H4 (cell line): ENCODE data around the gene ZNF230. TPM values are rescaled to one million over a fixed set of nuclear protein-coding genes. Genes with fewer than 3 reads are reported as not detected.

Source experiments
- DNase-seq: peaks from one replicate; pipeline ENCODE4 v3.0.0-alpha.2; 2015; ENCODE audit warnings: low spot score
- total RNA-seq: library from RNA; depleted of rRNA; stranded (reverse); fragments of >200 nt; shearing (Covaris generic); gene quantifications from 2 replicates; pipeline ENCODE4 v1.2.3, GENCODE V29; 2014; rRNA removed

Gene ZNF230
- 2.0 and 7.8 TPM in 2 replicates for total RNA-seq

DNA sequence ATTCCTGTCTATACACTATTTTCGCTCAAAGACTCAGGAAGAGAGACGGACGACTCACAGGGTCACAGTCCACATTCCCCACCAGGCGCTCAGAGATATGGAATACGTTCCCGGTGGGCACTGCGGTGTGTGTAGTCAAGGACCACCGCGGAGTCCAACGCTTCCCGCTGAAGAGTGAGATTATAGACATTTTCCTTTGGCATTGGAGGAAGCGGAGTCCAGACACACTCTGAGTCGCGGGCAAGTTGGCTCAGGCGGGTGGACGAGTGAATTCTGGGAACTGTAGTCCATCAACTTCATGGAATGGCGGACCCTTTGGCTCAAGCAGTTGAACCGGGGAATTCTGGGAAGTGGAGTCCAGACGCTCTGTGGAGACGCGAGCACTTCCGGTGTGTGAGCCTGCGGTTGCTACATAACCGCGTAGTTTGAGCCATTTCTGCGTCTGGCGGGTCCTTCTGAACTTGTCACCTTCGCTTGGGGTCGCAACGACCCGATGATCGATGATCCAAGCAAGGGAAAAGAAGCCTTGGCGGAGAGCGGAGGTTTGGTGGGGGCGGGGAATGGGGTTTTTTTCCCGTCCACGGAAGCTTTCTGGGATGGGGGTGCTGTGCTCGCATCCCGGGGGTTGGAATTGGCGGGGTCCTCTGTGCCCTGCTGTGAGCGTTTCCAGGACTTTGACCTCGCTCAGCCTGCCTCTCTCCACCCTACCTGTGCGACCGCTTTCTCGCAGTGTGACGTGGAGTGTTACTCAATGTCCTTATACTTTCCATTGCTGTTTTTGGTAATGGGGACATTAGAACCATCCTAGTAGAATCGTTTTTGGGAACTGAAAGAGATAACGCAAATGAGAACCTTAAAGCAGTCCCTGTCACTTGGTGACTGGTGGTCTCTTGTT, at the start of gene ZNF230:
TSS of gene ZNF230 (plus strand) at position 392 of the 895 bp plus-strand sequence. CDS start 4,122 bp downstream, outside the sequence.
- DNase-seq: peak; percentile 88

DNA sequence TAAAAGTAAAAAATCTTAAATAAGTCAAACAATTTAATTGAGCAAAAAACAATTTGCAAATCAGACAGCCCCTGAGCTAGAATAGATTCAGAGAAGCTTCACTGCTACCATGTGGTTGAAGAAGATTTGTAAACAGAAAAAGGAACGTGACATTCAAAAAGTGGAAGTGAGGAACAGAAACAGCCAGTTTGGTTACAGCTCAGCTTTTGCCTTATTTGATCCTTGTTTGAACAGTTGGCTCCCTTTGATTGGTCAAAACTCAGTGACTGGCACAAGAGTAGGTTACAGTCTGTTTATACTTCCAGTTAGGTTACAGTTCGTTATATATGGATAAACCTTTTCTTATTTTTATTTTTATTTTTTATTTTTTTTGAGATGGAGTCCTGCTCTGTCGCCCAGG, 45.9 kb upstream of the ZNF230 start:
- DNase-seq: no peak

DNA sequence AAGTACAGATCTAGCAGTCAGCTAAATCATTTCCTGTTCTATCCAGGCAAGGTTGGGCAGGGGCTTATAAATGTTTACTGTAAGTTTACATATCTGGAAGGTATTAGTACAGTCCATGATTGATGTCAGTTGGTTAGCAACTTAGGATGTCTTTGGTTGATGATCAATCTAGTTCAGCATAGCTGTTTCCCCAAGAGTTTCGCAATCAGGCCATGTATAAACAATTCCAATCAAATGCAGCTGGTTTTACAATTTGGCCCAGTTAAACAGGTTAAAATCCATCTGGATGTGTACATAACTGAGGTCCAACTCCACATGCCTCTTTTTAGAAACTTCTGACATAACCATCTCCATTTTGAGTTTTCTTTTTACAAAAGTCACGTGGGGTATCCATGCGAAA, 44.9 kb upstream of the ZNF230 start:
- DNase-seq: no peak

DNA sequence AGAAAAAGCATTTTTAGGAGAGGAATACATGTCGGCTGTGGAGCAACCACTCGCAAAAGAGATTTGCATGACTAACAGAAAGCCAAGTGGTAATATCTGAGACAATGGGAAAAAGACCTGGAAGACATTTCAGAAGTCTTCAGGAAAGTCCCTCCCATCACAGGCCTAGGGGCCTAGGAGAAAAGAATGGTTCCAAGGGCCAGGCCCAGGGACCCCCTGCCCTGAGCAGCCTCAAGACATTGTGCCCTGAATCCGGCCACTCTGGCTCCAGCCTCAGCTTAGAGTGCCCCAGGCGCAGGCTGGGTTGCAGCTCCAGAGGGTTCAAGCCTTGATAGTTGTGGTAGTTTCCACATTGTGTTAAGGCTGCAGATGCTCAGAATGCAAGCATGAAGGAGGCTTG, 42.3 kb upstream of the ZNF230 start:
- no peak for DNase-seq

DNA sequence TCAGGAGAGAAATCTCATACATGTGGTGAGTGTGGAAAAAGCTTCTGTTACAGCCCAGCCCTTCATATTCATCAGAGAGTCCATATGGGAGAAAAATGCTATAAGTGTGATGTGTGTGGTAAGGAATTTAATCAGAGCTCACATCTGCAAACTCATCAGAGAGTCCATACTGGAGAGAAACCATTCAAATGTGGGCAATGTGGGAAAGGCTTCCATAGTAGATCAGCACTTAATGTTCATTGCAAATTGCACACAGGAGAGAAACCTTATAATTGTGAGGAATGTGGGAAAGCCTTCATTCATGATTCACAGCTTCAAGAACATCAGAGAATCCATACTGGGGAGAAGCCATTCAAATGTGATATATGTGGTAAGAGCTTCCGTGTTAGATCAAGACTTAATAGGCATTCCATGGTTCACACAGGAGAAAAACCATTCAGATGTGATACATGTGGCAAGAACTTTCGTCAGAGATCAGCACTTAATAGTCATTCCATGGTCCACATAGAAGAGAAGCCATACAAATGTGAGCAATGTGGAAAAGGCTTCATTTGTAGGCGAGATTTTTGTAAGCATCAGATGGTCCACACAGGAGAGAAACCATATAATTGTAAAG, 36.6 kb upstream of the ZNF230 start:
- no peak for DNase-seq

DNA sequence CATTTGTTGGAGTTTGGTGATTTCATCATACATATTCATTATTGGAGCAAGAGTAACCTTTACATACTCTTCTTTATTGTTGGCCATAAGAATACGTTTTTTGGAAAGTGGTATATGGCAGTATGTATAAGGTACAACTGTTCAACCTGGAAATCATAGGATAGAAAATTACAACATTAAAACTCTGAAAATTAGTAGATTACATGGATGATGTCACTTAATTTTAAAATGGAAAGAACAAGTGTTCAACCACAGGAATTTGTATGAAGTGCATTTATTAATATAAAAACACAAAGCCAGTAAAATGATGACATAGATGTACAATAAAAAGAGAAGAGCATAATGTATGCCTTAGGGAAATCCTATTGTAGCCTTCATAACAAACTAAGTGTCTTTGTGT, 26.0 kb upstream of the ZNF230 start:
- DNase-seq: no peak

DNA sequence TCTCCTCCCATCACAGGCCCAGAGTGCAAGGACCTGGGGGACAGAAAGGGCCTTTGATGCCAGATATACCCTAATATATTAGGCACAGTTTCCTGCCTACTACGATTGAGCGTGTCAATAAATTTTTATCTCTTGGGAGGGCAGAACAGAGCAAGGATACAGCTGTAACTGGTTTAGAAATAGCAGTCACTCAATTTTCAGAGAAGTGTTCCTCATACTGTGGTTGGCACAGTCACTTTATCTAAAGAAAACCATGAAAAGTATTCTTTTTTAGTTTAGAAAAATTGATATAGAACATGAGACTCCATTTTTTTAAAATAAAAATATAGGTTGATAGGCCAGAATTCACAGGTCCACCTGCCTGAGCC, 19.2 kb upstream of the ZNF230 start:
- DNase-seq: no peak

DNA sequence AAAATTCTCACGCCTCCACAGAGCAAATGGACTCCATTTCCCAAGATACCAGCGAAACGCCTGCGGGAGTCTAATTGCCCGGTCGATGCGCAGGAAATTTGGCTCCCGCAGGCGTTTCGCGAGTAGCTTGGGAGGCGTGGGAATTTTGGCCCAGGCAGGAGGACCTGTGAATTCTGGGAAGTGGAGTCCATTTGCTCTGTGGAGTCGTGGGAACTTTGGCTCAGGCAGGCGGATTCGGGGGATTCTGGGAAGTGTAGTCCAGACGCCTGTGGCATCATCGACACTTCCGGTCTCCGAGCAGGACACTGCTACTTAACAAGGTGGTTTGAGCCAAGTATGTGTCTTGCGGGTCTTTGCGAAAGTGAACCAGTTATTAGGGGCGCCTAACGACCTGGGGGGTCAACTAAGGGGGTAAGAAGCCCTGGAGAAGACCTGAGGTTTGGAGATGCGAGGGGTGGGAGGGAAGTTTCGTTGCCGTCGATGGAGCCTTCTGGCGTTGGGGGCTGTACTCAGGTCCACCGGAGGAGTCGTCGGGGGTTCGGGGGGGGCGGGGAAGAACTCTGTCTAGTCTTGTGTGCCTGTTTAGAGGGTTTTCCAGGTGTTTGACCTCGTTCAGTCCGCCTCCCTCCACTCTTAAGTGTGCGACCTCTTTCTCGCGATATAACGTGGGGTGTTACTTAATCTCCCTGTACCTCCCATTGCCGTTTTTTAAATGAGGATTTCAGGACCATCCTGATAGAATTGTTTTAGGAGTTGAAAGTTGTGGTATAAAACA, 18.7 kb upstream of the ZNF230 start, which contains the start of gene ZNF155:
TSS of gene ZNF155 (plus strand) at position 277 of the 775 bp plus-strand sequence. CDS start 4,356 bp downstream, outside the sequence.
- peak; percentile 91 for DNase-seq

DNA sequence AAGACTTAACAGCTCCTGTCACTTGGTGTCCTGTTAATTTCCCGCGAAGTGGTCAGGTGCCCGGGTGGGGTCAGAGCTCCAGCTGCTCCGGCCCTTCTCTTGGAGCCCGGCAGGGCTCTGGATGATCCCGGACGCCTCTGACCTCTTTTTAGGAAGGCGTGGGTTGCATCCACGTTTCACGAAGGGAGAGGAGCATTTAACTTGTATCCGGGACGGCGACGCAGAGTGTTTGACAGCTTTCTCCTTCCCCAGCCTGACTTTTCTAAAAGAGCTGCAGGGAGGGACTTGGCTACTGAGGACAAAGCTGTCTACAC, 18.1 kb upstream of the ZNF230 start:
- DNase-seq: no peak

DNA sequence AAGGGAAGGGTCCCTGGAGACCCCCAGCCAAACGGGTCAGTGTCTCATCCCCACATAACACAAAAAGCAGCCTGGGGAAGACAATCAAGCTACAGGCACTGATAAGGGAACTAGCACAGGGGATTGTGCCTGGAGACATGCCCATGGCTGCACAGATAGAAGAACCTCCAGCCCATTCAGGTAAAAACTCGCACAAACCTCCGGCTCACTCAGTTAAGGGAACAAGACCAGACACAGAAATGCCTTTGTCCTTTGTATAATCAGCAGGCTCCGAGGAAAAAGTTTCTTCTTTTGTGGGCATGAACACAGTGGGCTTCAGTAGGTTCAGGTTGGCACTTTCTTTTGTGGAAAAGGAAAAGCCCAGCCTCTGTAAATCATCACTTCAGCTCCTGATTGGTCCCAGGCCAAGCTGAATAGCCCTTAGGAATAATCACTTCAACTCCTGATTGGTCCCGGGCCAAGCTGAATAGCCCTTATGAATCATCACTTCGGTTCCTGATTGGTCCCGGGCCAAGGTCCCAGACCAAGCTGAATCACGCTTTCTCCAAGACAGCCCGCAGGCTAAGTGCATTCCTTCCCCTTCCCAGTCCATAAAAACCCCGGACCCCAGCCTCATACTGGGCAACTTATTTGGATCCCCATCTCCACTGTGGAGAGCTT, 5.0 kb upstream of the ZNF230 start:
- DNase-seq: no peak

DNA sequence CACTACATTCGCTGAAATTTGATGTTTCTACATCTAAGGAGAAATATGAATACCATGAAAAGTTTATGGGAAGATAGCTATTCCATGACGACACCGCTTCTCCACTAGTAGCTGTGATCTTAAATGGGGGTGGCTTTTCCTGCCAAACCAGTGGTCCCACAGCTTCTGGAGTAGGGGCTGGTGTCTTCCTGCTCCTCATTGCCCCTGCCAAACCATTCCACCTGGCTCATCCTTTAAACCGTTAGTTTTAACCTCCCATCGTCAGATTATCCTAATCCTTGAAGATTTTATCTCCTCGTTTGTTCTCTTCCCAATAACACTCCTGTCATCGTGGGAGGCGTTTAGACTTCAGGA, 568 bp upstream of the ZNF230 start:
- DNase-seq: no peak

DNA sequence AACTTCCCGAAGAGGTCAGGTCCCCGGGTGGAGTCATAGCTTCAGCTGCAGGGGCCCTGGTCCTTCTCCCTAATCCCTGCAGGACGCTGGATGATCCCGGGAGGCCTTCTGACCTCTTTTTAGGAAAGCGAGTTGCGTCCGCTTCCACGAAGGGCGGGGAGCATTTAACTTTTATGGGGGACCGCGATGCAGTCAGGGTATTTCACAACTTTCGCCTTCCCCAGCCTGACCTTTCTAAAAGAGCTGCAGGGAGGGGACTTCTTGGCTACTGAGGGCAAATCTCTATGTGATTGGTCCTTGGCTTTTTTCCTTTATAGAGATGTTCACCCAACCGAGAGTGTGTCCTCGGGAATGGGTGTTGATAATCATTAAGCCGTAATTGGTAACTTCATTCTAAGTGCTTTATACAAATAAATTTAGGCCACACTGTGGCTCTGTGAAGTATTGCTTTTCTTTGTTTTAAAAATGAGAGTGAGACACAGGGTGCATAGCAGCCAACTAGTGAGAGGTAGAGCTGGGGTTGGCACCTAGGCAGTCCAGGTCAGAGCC, 778 bp downstream of the ZNF230 start:
- DNase-seq: no peak

DNA sequence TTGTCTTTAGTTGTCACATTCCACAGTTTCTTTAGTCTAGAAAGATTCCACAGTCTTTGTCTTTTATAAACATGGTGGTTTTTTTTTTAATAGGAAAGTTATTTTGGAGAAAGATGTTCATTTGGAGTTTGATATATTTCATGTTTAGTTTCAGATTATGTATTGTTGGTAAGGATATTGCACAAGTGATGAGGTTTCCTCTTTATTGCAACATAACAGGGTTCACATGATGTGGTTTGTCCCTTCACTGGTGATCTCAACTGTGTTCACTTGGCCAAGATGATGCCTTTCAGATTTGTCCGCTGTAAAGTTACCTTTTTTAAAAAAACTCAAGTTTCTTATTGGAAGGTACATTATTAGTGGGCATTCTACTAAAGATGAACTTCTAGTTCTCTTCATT, 3.2 kb downstream of the ZNF230 start:
- no peak for DNase-seq

DNA sequence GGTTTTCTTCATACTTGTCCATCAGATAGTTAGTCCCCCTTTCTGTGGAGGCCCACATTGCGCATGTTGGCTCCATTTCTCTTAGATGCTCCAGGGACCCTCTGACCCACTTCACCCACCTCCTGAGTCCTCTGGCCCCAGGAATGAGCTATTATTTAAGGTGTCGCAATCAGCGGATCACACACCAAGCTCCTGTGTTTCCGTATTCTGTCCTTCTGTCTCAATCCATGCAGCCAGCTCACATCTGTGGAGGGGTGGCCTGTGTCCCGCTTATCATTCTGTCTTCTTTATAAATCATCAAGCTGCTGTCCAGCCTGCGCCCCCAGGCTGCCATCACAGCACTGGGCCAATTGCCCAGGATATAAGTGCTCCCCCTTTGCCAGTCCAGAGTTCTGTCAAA, 4.7 kb downstream of the ZNF230 start:
- DNase-seq: no peak

DNA sequence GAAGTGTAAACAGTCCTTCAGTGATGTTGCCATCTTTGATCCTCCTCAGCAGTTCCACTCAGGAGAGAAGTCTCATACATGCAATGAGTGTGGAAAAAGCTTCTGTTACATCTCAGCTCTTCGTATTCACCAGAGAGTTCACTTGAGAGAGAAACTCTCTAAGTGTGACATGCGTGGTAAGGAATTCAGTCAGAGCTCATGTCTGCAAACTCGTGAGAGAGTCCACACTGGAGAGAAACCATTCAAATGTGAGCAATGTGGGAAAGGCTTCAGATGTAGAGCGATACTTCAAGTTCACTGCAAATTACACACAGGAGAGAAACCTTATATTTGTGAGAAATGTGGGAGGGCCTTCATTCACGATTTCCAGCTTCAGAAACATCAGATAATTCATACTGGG, 7.7 kb downstream of the ZNF230 start:
- DNase-seq: no peak

DNA sequence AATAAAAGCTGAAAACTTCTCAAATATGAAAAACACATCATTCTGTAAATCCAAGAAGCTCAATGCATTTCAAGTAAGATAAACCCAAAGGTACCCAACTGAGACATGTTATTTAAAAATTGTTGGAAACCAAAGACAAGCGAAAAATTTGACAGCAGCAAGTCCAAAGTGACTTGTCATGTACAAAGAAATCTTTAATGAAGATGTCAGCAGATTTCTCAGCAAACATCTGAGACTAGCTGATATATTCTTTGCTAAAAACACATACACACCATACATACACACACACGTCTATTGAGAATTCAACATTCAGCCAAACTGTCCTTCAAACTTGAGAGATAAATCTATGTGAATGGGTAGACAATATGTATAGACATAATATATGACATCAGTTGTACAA, 16.7 kb downstream of the ZNF230 start:
- no peak for DNase-seq

DNA sequence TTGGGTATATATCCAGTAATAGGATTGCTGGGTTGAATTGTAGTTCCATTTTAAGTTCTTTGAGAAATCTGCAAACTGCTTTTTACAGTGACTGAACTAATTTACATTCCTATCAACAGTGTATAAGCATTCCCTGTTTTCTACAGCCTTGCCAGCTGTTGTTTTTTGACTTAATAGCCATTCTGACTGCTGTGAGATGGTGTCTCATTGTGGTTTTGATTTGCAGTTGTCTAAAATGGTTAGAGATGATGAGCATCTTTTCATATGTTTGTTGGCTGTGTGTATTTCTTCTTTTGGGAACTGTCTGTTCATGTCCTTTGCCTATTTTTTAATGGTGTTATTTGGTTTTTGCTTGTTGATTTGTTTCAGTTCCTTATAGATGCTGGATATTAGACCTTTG, 18.5 kb downstream of the ZNF230 start:
- no peak for DNase-seq

DNA sequence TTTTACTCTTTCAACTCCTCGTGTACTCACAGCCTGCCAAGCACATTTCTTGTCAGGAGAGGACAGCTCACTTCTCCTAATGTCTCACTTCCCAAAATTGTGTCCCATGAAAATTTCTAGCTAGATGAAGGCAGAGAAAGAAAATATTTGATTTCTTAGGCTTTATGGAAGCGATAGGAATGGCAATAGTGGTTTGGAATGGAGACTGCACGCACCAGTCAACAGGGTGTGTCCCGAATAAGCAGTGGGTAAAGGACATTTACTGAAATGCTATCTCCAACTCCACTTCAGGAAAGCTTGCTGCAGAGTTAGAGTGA, 22.1 kb downstream of the ZNF230 start:
- DNase-seq: no peak

DNA sequence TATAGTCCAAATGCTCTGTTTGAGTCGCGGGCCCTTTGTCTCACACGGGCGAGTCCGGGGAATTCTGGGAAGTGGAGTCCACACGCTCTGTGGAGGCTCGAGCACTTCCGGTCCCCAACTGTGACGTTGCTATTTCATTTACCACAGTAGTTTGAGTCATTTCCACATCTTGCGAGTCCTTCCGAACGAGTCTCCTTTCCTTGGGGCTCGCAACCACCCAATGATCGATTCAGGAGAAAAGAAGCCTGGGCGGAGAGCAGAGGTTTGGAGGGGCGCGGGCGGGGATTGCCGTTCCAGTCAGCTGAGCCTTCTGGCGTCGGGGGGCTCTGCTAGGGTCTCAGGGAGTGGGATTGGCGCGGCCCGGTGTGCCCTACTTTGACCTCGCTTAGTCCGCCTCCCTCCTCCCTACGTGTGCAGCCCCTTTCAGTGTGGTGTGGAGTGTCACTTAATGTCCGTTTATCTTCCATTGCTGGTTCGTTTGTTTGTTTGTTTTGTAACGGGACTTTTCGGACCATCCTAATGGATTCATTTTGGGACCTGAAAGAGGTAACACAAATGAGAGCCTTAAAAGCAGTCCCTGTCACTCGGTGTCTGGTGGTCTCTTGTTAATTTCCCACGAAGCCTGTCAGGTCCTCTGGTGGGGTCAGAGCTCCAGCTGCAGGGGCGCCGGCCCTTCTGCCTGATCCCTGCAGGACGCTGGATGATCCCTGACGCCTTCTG, 22.6 kb downstream of the ZNF230 start, which contains the start of gene ZNF222:
TSS of gene ZNF222 (plus strand) at position 163 of the 720 bp plus-strand sequence. CDS start at position 221, 58 bp downstream.
- peak; percentile 73 for DNase-seq

DNA sequence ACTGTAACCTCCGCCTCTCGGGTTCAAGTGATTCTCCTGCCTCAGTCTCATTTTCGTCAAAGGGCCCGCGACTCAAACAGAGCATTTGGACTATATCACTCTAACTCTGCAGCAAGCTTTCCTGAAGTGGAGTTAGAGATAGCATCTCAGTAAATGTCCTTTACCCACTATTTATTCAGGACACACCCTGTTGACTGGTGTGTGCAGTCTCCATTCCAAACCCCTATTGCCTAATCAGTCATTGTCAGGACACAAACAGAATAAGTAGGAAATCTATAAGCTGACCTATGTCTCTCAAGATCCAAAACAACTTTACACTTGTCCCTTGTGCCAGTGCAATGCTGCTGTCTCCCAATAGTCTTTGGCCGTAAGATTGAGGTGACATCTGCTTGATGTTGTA, 23.9 kb downstream of the ZNF230 start:
- DNase-seq: no peak

DNA sequence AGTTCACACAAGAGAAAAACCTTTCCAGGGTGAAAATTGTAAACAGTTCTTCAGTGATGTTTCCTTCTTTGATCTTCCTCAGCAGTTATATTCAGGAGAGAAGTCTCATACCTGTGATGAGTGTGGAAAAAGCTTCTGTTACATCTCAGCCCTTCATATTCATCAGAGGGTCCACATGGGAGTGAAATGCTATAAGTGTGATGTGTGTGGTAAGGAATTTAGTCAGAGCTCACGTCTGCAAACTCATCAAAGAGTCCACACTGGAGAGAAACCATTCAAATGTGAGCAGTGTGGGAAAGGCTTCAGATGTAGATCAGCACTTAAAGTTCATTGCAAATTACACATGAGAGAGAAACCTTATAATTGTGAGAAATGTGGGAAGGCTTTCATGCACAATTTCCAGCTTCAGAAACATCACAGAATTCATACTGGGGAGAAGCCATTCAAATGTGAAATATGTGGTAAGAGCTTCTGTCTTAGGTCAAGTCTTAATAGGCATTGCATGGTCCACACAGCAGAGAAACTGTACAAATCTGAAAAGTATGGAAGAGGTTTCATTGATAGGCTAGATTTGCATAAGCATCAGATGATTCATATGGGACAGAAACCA, 29.3 kb downstream of the ZNF230 start:
- no peak for DNase-seq
